Panc1 (cell line): ENCODE measurements around the gene APOL6. TPM values are rescaled to one million over a fixed set of nuclear protein-coding genes. Genes with fewer than 3 reads are reported as not detected.

Experiments
- ATAC-seq: fragments of 200-7000 bp; cut with Tn5 transposase; 2 replicates; pipeline ENCODE4 v1.9.1; 2020; ENCODE audit warnings: mild to moderate bottlenecking, moderate library complexity
- BruUV-seq: library from RNA; stranded (reverse); fragments of 400-500 nt; replicated peaks from 2 replicates; lab custom pipeline; 2021; lab: Mats Ljungman, UMichigan
- CTCF ChIA-PET: fragments of 300-600 bp; sonication (Branson Sonifier 250); formaldehyde crosslinking; loops from one replicate; lab custom pipeline; 2022; ENCODE audit warnings: antibody characterized with exemption; lab: Charles Lee
- POLR2A ChIA-PET: fragments of 300-600 bp; sonication (Branson Sonifier 250); formaldehyde crosslinking; loops from one replicate; lab custom pipeline; 2022; ENCODE audit warnings: antibody characterized with exemption; lab: Charles Lee
- DNase-seq: peaks from one replicate; pipeline ENCODE4 v3.0.0-alpha.2; 2010; ENCODE audit warnings: low read depth, low spot score
- H3K27ac ChIP-seq: 2 replicates; pipeline ENCODE4 v1.5.1; 2011; ENCODE audit warnings: mild to moderate bottlenecking, low read length, inconsistent platforms
- H3K27me3 ChIP-seq: fragments of 200-500 bp; sonication (Bioruptor generic); 2 replicates; pipeline ENCODE4 v1.6.0; 2014; ENCODE audit warnings: low read length, inconsistent platforms; ENCODE audit not compliant: control insufficient read depth, insufficient read depth
- H3K36me3 ChIP-seq: fragments of 200-500 bp; sonication (Bioruptor generic); 2 replicates; pipeline ENCODE4 v1.5.1; 2014; ENCODE audit warnings: inconsistent platforms, mild to moderate bottlenecking, low read length, moderate library complexity; ENCODE audit not compliant: control insufficient read depth, insufficient read depth
- H3K4me1 ChIP-seq: 2 replicates; pipeline ENCODE4 v1.5.1; 2011; ENCODE audit warnings: inconsistent platforms, mild to moderate bottlenecking, low read length, moderate library complexity; ENCODE audit not compliant: control insufficient read depth, insufficient read depth
- H3K4me3 ChIP-seq, 2 experiments: 2 replicates each; pipeline ENCODE4 v1.5.1; 2011 to 2012; ENCODE audit warnings: low read depth in 2 of 2, low read length in 2 of 2, mild to moderate bottlenecking in 2 of 2, inconsistent platforms in 1 of 2, moderate library complexity in 1 of 2
- H3K9me3 ChIP-seq: fragments of 200-500 bp; sonication (Bioruptor generic); 2 replicates; pipeline ENCODE4 v1.5.1; 2014; ENCODE audit warnings: low read depth, mild to moderate bottlenecking, inconsistent platforms, low read length, moderate library complexity; ENCODE audit not compliant: control insufficient read depth, insufficient read depth
- CTCF ChIP-seq: fragments of 450-650 bp; IDR thresholded peaks from 2 replicates; pipeline ENCODE4 v1.5.1; 2017; ENCODE audit warnings: mild to moderate bottlenecking
- POLR2AphosphoS5 ChIP-seq: IDR thresholded peaks from 2 replicates; pipeline ENCODE4 v1.6.1; 2012; ENCODE audit warnings: mild to moderate bottlenecking, low read depth, low read length, moderate library complexity
- REST ChIP-seq, 2 experiments: IDR thresholded peaks; 2 replicates each; pipeline ENCODE4 v1.6.1; 2011 to 2012; ENCODE audit warnings: low read depth in 2 of 2, control low read depth in 1 of 2, low read length in 1 of 2, mild to moderate bottlenecking in 1 of 2, moderate library complexity in 1 of 2; ENCODE audit not compliant: insufficient read depth in 1 of 2
- SIN3A ChIP-seq: IDR thresholded peaks from 2 replicates; pipeline ENCODE4 v1.6.1; 2012; ENCODE audit warnings: low read depth, mild to moderate bottlenecking, low read length, moderate library complexity, borderline replicate concordance; ENCODE audit not compliant: insufficient read depth
- TCF7L2 ChIP-seq: IDR thresholded peaks from 2 replicates; pipeline ENCODE4 v1.6.1; 2011; ENCODE audit warnings: mild to moderate bottlenecking, low read depth, low read length, inconsistent platforms
- in situ Hi-C: cut with HindIII; loops from 2 replicates; pipeline ENCODE4 v1.10.0; 2016; ENCODE audit warnings: low sequenced_read_pairs, low pct_unique_long_range_greater_than_20kb
- intact Hi-C: fragments of 100-400 bp; cut with micrococcal nuclease; formaldehyde crosslinking; loops from one replicate; pipeline ENCODE4 v1.10.0; 2022; ENCODE audit not compliant: unreplicated experiment
- total RNA-seq: library from RNA; stranded (reverse); gene quantifications from one replicate; pipeline ENCODE4 v1.2.1, GENCODE V29; 2021; ENCODE audit not compliant: unreplicated experiment

Gene APOL6
- total RNA-seq, 1 experiment from 2014 or later: 16.4 TPM

GRCh38 chr22:35708917-35709316 lies 60.7 kb downstream of the APOL6 start:
- CTCF ChIA-PET: interaction anchor here (0.6 kb wide), 1 partner anchor 85 kb away, joined by 3 read pairs; no protein-coding TSS in a partner anchor
- no peak overlapping the region for H3K27ac ChIP-seq

GRCh38 chr22:35711336-35711735 lies 63.1 kb downstream of the APOL6 start:
- in situ Hi-C loops: no loop called here
- H3K4me3 ChIP-seq: no peak overlapping the region
- CTCF ChIA-PET: no interaction called here
- H3K27ac ChIP-seq: no peak overlapping the region
- no peaks in the 10 kb centered on the region for H3K9me3 ChIP-seq
- POLR2A ChIA-PET: no interaction called here
- TF ChIP-seq TCF7L2 (no peak), CTCF (no peak), REST (IDR thresholded peaks at IDR 0.05; ENCODE audit: insufficient read depth in 1 of 2, low read depth in 2 of 2, low read length in 1 of 2) (no peak), SIN3A (no peak), POLR2AphosphoS5 (no peak)
- no peaks in the 10 kb centered on the region for H3K36me3 ChIP-seq
- DNase-seq: no peak
- intact Hi-C loops: no loop called here
- no peaks in the 10 kb centered on the region for H3K27me3 ChIP-seq
- H3K4me1 ChIP-seq: no peaks in the 10 kb centered on the region
- no TSS peak for BruUV-seq
- ATAC-seq: no peak

More at GRCh38 chr22:35708917-35709316, 60.7 kb downstream of the APOL6 start:
- Histone ChIP-seq H3K27me3 (no peaks in the 10 kb centered on the region), H3K4me1 (no peaks in the 10 kb centered on the region), H3K9me3 (no peaks in the 10 kb centered on the region), H3K4me3 (no peak overlapping the region), H3K36me3 (no peaks in the 10 kb centered on the region)
- intact Hi-C loops: no loop called here
- ATAC-seq: no peak
- in situ Hi-C loops: no loop called here
- DNase-seq: no peak
- TF ChIP-seq REST (IDR thresholded peaks at IDR 0.05; ENCODE audit: insufficient read depth in 1 of 2, low read depth in 2 of 2, low read length in 1 of 2) (no peak), POLR2AphosphoS5 (no peak), CTCF (no peak), SIN3A (no peak), TCF7L2 (no peak)
- POLR2A ChIA-PET: no interaction called here
- no TSS peak for BruUV-seq
